GM12892 (cell line): Measurements from ENCODE around the gene SLIT2.

Experiments used
- POLR2A ChIP-seq: IDR thresholded peaks from 2 replicates; pipeline ENCODE4 v1.6.1; 2011; ENCODE audit warnings: low read depth, low read length, control low read depth
- POLR2AphosphoS5 ChIP-seq: IDR thresholded peaks from 2 replicates; pipeline ENCODE4 v1.6.1; 2011; ENCODE audit warnings: low read depth, low read length, control low read depth
- TAF1 ChIP-seq: IDR thresholded peaks from 2 replicates; pipeline ENCODE4 v1.6.1; 2011; ENCODE audit warnings: low read depth, mild to moderate bottlenecking, control low read depth, low read length, borderline replicate concordance

- TF ChIP-seq POLR2A (no peak), TAF1 (no peak), POLR2AphosphoS5 (no peak)
Observed at GRCh38 chr4:20283039-20283438, 31.3 kb downstream of the SLIT2 start.
